ENCODE data around the gene NTN4.
"Not testable (repeated sequence)": the region's sequence is repeated elsewhere in the genome, so short reads cannot be mapped to it uniquely, and the experiment has no call there.

Gene NTN4

DNA sequence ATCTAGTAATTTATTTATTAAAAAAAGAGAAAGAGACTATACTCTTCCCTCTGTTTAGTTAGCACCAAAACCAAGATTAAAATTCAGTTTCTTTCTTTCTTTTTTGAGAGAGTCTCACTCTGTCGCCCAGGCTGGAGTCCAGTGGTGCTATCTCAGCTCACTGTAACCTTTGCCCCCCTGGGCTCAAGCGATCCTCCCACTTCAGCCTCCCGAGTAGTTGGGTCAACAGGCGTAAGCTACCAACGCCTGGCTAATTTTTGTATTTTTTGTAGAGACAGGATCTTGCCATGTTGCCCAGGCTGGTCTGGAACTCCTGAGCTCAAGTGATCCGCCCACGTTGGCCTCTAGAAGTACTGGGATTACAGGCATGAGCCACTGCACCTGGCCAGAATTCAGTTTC lies 174.1 kb downstream of the NTN4 start:
- DNase-seq = not testable (repeated sequence)

DNA sequence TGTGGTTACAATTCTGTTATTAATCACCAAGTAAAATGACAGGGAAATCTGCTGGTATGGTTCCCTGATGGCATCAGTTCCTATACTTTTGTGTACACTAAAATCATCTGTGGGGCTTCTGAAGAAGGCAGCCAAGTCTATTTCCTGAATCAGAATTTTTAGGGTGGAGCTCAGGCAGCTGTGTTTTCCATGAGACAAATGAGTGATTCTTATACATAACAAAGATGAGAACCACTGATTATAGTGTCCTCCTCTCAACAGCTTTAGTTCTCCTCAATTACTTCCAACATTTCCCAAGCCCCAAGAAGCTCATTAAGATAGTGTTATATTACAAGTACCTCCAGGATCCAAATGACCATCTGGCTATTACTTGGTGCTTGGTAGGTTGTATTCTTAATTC lies 174.8 kb downstream of the NTN4 start:
- DNase-seq = no peak

DNA sequence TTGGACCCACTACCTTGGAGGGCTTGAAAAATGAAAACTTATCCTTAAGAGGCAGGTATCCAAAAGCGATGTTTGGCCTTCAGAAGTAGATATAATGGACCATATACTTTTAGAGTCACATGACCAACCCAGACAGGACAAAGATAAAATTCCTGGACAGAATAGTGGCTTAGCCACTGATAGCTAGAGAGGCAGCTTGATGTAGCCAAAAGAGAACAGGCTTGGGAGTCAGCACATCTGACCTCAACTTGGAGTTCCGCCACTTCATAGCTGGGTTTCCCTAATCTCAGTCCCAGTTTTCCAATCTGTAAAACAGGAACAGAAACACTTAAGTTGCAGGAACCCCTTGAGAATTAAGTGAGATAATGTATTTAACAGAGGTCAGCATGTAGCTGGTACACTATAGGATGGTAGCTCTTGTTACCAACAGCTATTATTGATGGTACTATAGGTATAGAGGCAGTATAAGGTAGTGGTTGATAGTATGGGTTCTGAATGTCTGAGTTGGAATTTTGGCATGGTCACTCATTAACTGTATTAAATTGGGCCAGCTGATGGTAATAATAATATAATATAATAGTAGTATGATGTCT lies 176.1 kb downstream of the NTN4 start:
- no peak for DNase-seq

DNA sequence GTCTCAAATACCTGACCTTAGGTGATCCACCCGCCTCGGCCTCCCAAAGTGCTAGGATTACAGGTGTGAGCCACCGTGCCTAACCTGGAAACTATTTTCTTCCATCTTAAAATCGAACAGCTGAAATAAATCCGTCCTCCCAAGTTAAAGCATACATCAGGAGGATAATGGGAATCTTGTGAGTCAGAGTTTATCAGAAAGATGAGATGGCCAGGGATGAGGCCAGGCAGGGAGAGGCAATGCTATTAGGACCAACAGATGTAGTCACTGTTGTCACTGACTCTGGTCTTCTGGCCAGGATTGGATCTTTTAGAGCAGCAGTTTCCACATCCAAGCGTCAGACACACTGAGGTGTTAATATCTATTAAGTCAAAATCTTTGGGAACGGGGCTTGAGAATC lies 177.5 kb downstream of the NTN4 start:
- no peak for DNase-seq

DNA sequence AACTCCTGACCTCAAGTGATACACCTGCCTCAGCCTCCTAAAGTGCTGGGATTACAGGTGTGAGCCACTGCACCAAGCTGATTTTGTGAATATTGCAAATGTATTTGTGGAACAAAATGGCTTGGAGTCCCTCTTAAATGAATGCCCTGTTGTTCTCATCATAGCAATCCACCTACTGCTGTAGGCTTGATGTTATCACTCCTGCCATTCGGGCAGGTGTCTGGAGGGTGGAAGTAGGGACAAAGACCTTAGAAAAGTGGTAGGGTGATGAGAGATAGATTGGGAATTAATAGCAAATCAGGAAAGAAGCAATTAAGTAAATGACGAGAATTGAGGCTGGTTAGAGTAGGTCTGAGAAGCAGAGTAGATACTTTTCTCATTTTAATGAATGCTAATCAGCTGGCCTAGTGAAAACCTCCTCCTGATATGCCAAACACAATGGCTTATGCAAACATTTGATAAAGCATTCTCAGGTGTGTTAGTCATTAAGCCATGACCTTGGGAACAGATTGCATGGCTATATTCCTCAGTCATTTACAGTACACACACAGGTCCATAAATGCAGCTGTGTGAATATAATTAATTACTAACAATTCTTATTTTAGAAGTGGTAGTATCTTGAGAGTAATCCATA lies 178.8 kb downstream of the NTN4 start:
- DNase-seq = no peak

DNA sequence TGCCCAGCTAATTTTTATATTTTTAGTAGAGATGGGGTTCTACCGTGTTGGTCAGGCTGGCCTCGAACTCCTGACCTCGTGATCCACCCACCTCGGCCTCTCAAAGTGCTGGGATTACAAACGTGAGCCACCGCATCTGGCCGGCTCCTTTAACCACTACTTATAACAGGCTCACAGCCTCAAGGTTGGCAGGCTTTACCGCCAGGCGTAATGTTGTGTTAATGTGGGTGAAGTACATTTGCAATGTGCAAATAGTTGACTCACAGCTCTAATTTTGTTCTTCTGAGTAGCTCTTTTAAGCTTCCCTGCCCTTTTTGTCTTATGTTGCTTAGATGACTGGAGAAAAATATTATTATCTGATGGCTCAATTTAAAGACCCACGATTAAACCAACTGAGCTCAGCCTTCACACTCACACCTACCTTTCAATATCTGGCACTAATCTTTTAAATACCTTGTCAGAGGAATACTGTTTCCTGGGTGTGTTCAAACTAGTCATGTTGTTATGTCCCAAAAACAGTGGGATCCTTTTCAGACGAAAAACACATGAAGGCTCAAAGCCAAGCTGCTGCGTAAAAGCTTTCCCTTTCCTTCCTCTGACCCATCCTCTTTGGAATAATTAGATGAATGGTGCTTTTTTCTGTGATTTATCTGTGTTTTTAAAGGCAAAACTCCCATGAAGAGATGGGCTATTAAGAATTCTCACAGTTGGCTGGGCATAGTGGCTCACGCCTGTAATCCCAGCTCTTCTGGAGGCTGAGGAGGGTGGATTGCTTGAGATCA lies 182.1 kb downstream of the NTN4 start:
- DNase-seq = no peak

Measured in eye (tissue), 1 donor.